ENCODE results near the gene RPL28.
"Not testable (repeated sequence)": the region's sequence is repeated elsewhere in the genome, so short reads cannot be mapped to it uniquely, and the experiment has no call there.

The RPL28 gene

GRCh38 chr19:55432241-55432959 is 46.7 kb downstream of the RPL28 start:
- no peak for DNase-seq

GRCh38 chr19:55433292-55433691 is 47.6 kb downstream of the RPL28 start:
- no peak for DNase-seq

GRCh38 chr19:55434356-55434919 is 48.7 kb downstream of the RPL28 start:
- no peak for DNase-seq

GRCh38 chr19:55435020-55435419 is 49.3 kb downstream of the RPL28 start:
- DNase-seq = no peak

GRCh38 chr19:55436847-55437246 is 51.1 kb downstream of the RPL28 start:
- DNase-seq = no peak

- DNase-seq = peak in 1 of 4 experiments; percentile 20
Observed at GRCh38 chr19:55437410-55437809, 51.7 kb downstream of the RPL28 start.

- no peak for DNase-seq
Observed at GRCh38 chr19:55439052-55439451, 53.3 kb downstream of the RPL28 start.

GRCh38 chr19:55440411-55441105 is 54.8 kb downstream of the RPL28 start:
- DNase-seq = no peak

- no peak for DNase-seq
Observed at GRCh38 chr19:55441319-55441691, 55.6 kb downstream of the RPL28 start.

GRCh38 chr19:55441692-55442321 is 56.1 kb downstream of the RPL28 start:
- no peak for DNase-seq

GRCh38 chr19:55442372-55442961 is 56.7 kb downstream of the RPL28 start:
- DNase-seq = no peak

- DNase-seq = no peak
Observed at GRCh38 chr19:55443045-55443823, 57.5 kb downstream of the RPL28 start, which contains the start of gene SHISA7. Gene SHISA7, minus strand, starts transcription at chr19:55443300. Its CDS starts 437 bp downstream, at chr19:55442863.

- DNase-seq = no peak
Observed at GRCh38 chr19:55443824-55444480, 58.2 kb downstream of the RPL28 start.

GRCh38 chr19:55444646-55445045 is 58.9 kb downstream of the RPL28 start:
- DNase-seq = no peak

- no peak for DNase-seq
Observed at GRCh38 chr19:55446060-55446459, 60.3 kb downstream of the RPL28 start.

GRCh38 chr19:55447421-55448174 is 61.9 kb downstream of the RPL28 start:
- no peak for DNase-seq

GRCh38 chr19:55448175-55448490 is 62.4 kb downstream of the RPL28 start:
- not testable (repeated sequence) for DNase-seq

GRCh38 chr19:55449469-55449868 is 63.7 kb downstream of the RPL28 start:
- no peak for DNase-seq

- no peak for DNase-seq
Observed at GRCh38 chr19:55451163-55451964, 65.6 kb downstream of the RPL28 start.

Measured in activated naive CD4-positive, alpha-beta T cell (primary cell).